Neural cell (in vitro differentiated cells): ENCODE measurements around the gene HIP1. TPM values are rescaled to one million over a fixed set of nuclear protein-coding genes. Genes with fewer than 3 reads are reported as not detected.

ENCODE experiments used
- H2AFZ ChIP-seq: fragments of 200-600, 300-800 bp; sonication (generic), shearing (Covaris generic); 2 replicates; pipeline ENCODE4 v1.6.0; 2014; ENCODE audit warnings: low read depth, mild to moderate bottlenecking, antibody characterized with exemption, low read length, moderate library complexity
- H3F3A ChIP-seq: fragments of 200-600 bp; shearing (Covaris generic); 2 replicates; pipeline ENCODE4 v1.6.1; 2016; ENCODE audit warnings: mild to moderate bottlenecking, moderate library complexity, mixed read lengths, antibody characterized with exemption, low read length; ENCODE audit not compliant: insufficient read depth, poor library complexity, severe bottlenecking
- H3K27ac ChIP-seq: fragments of 200-600, 300-800 bp; sonication (generic), shearing (Covaris generic); 2 replicates; pipeline ENCODE4 v1.5.1; 2014; ENCODE audit warnings: mild to moderate bottlenecking, low read length, moderate library complexity
- H3K27me3 ChIP-seq: fragments of 300-800, 200-600 bp; sonication (generic), shearing (Covaris generic); 2 replicates; pipeline ENCODE4 v1.6.0; 2014; ENCODE audit warnings: mild to moderate bottlenecking, low read depth, low read length, moderate library complexity; ENCODE audit not compliant: insufficient read depth
- H3K36me3 ChIP-seq: fragments of 300-800, 200-600 bp; sonication (generic), shearing (Covaris generic); 2 replicates; pipeline ENCODE4 v1.5.1; 2014; ENCODE audit warnings: mild to moderate bottlenecking, antibody characterized with exemption, low read length, moderate library complexity; ENCODE audit not compliant: insufficient read depth
- H3K4me2 ChIP-seq: fragments of 300-800, 200-600 bp; sonication (generic), shearing (Covaris generic); 2 replicates; pipeline ENCODE4 v1.6.0; 2014; ENCODE audit warnings: mild to moderate bottlenecking, low read length
- H3K4me3 ChIP-seq: fragments of 300-800, 200-600 bp; sonication (generic), shearing (Covaris generic); 2 replicates; pipeline ENCODE4 v1.5.1; 2014; ENCODE audit warnings: mild to moderate bottlenecking, low read length, moderate library complexity
- H3K79me2 ChIP-seq: fragments of 200-600 bp; shearing (Covaris generic); replicated peaks from 2 replicates; pipeline ENCODE4 v1.6.0; 2014; ENCODE audit warnings: mild to moderate bottlenecking, low read length, moderate library complexity; ENCODE audit not compliant: insufficient read depth
- H3K9ac ChIP-seq: fragments of 300-800, 200-600 bp; sonication (generic), shearing (Covaris generic); 2 replicates; pipeline ENCODE4 v1.6.1; 2016; ENCODE audit warnings: mild to moderate bottlenecking, low read length, mixed read lengths
- H3K9me2 ChIP-seq: fragments of 200-600 bp; shearing (Covaris generic); 2 replicates; pipeline ENCODE4 v1.6.1; 2016; ENCODE audit warnings: mild to moderate bottlenecking, low read length, mixed read lengths; ENCODE audit not compliant: insufficient read depth
- H3K9me3 ChIP-seq: fragments of 200-600, 300-800 bp; sonication (generic), shearing (Covaris generic); 2 replicates; pipeline ENCODE4 v1.6.1; 2016; ENCODE audit warnings: mild to moderate bottlenecking, mixed run types, low read length, moderate library complexity, mixed read lengths
- H4K20me1 ChIP-seq: fragments of 200-600 bp; shearing (Covaris generic); 2 replicates; pipeline ENCODE4 v1.6.1; 2016; ENCODE audit warnings: mild to moderate bottlenecking, mixed run types; ENCODE audit not compliant: insufficient read depth
- CTCF ChIP-seq: fragments of 450-650 bp; IDR thresholded peaks from 2 replicates; pipeline ENCODE4 v1.5.1; 2014; ENCODE audit warnings: antibody characterized with exemption, mild to moderate bottlenecking, moderate library complexity; ENCODE audit not compliant: poor library complexity, severe bottlenecking
- EP300 ChIP-seq: fragments of 450-650 bp; conservative IDR thresholded peaks from 2 replicates; pipeline ENCODE4 v1.6.1; 2014; ENCODE audit warnings: antibody characterized with exemption, mild to moderate bottlenecking, moderate library complexity; ENCODE audit not compliant: poor library complexity, severe bottlenecking
- EZH2 ChIP-seq: fragments of 200-600, 300-800 bp; shearing (Covaris generic), sonication (generic); IDR thresholded peaks from 2 replicates; pipeline ENCODE4 v1.6.1; 2014; ENCODE audit warnings: antibody characterized with exemption, low read length, borderline replicate concordance, mild to moderate bottlenecking; ENCODE audit not compliant: insufficient read depth, poor library complexity, severe bottlenecking
- MXI1 ChIP-seq: fragments of 450-650 bp; conservative IDR thresholded peaks from 2 replicates; pipeline ENCODE4 v1.6.1; 2014; ENCODE audit warnings: antibody characterized with exemption, mild to moderate bottlenecking; ENCODE audit not compliant: poor library complexity, severe bottlenecking
- POLR2AphosphoS5 ChIP-seq: IDR thresholded peaks from 2 replicates; pipeline ENCODE4 v1.6.1; 2012
- RAD21 ChIP-seq: fragments of 450-650 bp; conservative IDR thresholded peaks from 2 replicates; pipeline ENCODE4 v1.6.1; 2014; ENCODE audit warnings: antibody characterized with exemption, mild to moderate bottlenecking, moderate library complexity
- REST ChIP-seq: IDR thresholded peaks from 2 replicates; pipeline ENCODE4 v1.6.1; 2012; ENCODE audit warnings: borderline replicate concordance
- SMC3 ChIP-seq: fragments of 450-650 bp; conservative IDR thresholded peaks from 2 replicates; pipeline ENCODE4 v1.6.1; 2014; ENCODE audit warnings: antibody characterized with exemption, mild to moderate bottlenecking, moderate library complexity; ENCODE audit not compliant: poor library complexity
- TAF1 ChIP-seq: IDR thresholded peaks from 2 replicates; pipeline ENCODE4 v1.6.1; 2012; ENCODE audit warnings: low read depth
- polyA plus RNA-seq: library from polyadenylated mRNA; depleted of rRNA; stranded (reverse); fragments of >200 nt; gene quantifications from 2 replicates; pipeline ENCODE4 v1.2.3, GENCODE V29; 2014

The HIP1 gene
- polyA plus RNA-seq, 1 donor from 2014 or later, result 12.9 TPM

GRCh38 chr7:75536491-75536890 is 202.2 kb downstream of the HIP1 start:
- no peaks in the 10 kb centered on the region for H3K36me3 ChIP-seq
- H3K9ac ChIP-seq, result no peak overlapping the region
- no peak overlapping the region for H3K27ac ChIP-seq
- no peak overlapping the region for H2AFZ ChIP-seq
- no peak overlapping the region for H3K4me3 ChIP-seq
- no peaks in the 10 kb centered on the region for H3K79me2 ChIP-seq
- no peaks in the 10 kb centered on the region for H3K27me3 ChIP-seq
- no peaks in the 10 kb centered on the region for H3K9me3 ChIP-seq
- H4K20me1 ChIP-seq, result no peaks in the 10 kb centered on the region
- H3K4me2 ChIP-seq, result no peak overlapping the region
- H3K9me2 ChIP-seq, result no peaks in the 10 kb centered on the region
- TF ChIP-seq MXI1, result no peak
- no peak for TF ChIP-seq REST
- TF ChIP-seq TAF1, result no peak
- TF ChIP-seq EP300, result no peak
- no peak for TF ChIP-seq SMC3
- TF ChIP-seq POLR2AphosphoS5, result no peak
- no peak for TF ChIP-seq CTCF
- no peak for TF ChIP-seq RAD21
- no peak for TF ChIP-seq EZH2
- H3F3A ChIP-seq, result no peaks in the 10 kb centered on the region

- TF ChIP-seq TAF1 (no peak), CTCF (no peak), SMC3 (no peak), RAD21 (no peak), EP300 (no peak), EZH2 (no peak), MXI1 (no peak), POLR2AphosphoS5 (no peak), REST (no peak)
- no peaks in the 10 kb centered on the region for H3K36me3 ChIP-seq
- no peaks in the 10 kb centered on the region for H3K27me3 ChIP-seq
- no peak overlapping the region for H3K4me2 ChIP-seq
- no peaks in the 10 kb centered on the region for H3K79me2 ChIP-seq
- H4K20me1 ChIP-seq, result no peaks in the 10 kb centered on the region
- H3K9me2 ChIP-seq, result no peaks in the 10 kb centered on the region
- no peak overlapping the region for H3K27ac ChIP-seq
- no peak overlapping the region for H3K4me3 ChIP-seq
- no peak overlapping the region for H2AFZ ChIP-seq
- H3F3A ChIP-seq, result no peaks in the 10 kb centered on the region
- H3K9ac ChIP-seq, result no peak overlapping the region
- no peaks in the 10 kb centered on the region for H3K9me3 ChIP-seq
Measured at GRCh38 chr7:75534727-75535307, 203.9 kb downstream of the HIP1 start.
